H54 (cell line): ENCODE data around the gene COG5.
"Not testable (repeated sequence)": the region's sequence is repeated elsewhere in the genome, so short reads cannot be mapped to it uniquely, and the experiment has no call there.

Source experiments
- DNase-seq: peaks from one replicate; pipeline ENCODE4 v3.0.0; 2011; ENCODE audit warnings: low spot score, mixed read lengths; ENCODE audit not compliant: insufficient read length
- FAIRE-seq: peaks from 3 replicates; lab custom pipeline; 2011; peaks lifted over from hg19 to GRCh38; lab: Jason Lieb, UNC
- POLR2A ChIP-seq: IDR thresholded peaks from 2 replicates; pipeline ENCODE4 v1.6.1; 2011; ENCODE audit warnings: low read depth, mild to moderate bottlenecking, low read length

Gene COG5

DNA sequence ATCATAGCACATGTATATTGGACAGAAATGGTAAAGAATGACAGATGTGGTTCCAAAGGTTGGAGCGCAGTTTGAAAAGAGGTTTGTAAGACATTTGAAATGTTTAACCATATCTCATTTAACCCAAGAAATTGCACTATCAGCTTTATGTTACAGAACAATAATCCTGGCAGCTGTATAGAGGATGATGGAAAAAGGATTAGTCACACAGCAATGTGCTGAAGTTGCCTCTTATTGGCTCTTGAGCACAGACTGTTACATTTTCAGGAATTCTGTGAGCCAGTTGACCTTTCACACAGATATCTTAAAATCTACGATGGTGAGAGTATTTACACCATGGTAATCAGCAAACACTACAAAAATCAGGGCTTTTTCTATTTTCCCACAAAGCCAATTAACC lies 3.9 kb downstream of the COG5 start:
- TF ChIP-seq POLR2A = no peak
- peak; percentile 83 for FAIRE-seq
- peak; percentile 15 for DNase-seq

DNA sequence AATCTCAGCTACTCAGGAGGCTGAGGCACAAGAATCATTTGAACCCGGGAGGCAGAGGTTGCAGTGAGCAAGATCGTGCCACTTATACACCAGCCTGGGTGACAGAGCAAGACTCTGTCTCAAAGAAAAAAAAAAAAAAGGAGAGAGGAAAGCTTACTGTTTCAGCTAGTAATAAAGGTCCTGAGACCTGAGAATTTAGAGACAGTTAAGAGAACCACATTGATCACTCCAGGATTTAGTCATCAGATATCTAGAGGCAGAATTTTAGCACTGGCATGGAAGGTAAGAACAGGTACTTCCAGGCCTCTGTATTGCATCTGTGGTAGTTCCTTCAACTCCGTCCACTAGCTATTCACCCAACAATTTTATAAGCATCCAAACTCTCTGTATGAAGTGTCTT lies 7.8 kb downstream of the COG5 start:
- no peak for FAIRE-seq
- no peak for DNase-seq
- no peak for TF ChIP-seq POLR2A

DNA sequence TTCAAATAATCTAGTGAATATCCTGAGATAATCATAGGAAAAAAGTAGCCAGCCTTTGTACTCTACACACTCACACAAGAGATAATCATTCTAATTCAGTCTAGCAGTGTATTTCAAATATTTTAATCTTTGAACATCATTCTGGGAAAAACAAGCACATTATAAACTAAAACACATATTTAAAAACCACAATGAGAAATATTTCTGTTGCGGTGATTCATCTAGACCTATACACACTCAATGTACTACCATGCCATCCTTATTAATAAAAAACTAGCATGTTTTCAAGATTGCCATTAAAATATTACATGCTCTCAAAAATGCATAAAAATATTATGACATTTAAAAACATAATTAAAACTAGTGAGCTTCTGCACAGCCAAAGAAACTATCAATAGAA lies 11.8 kb downstream of the COG5 start:
- FAIRE-seq (no peak), DNase-seq (no peak)
- TF ChIP-seq POLR2A = no peak

DNA sequence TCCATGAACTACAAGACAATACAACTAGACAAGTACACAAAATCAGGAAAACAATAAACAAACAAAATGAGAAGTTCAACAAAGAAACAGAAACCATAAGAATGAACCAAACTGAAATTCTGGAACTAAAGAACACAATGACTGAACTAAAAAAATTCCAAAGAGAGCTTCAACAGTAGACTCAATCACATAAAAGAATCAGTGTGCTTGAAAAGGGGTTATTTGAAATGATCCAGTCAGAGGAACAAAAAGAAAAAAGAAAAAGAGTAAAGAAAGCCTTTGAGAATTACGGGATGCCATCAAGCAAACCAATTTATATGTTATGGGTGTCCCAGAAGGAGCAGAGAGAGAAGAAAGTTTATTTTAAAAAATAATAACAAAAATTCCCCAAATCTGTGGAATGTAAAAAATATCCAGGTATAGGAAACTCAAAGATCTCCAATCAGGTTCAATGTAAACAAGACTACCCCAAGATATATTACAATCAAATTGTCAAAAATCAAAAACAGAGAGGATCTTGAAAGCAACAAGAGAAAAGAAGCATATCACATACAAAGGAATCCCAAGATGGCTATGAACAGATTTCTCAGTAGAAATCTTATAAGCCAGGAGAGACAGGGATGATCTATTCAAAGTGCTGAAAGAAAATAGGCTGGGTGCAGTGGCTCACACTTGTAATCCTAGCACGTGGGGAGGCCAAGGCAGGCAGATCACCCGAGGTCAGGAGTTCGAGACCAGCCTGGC lies 18.7 kb downstream of the COG5 start:
- DNase-seq (no peak), FAIRE-seq (no peak)
- no peak for TF ChIP-seq POLR2A

DNA sequence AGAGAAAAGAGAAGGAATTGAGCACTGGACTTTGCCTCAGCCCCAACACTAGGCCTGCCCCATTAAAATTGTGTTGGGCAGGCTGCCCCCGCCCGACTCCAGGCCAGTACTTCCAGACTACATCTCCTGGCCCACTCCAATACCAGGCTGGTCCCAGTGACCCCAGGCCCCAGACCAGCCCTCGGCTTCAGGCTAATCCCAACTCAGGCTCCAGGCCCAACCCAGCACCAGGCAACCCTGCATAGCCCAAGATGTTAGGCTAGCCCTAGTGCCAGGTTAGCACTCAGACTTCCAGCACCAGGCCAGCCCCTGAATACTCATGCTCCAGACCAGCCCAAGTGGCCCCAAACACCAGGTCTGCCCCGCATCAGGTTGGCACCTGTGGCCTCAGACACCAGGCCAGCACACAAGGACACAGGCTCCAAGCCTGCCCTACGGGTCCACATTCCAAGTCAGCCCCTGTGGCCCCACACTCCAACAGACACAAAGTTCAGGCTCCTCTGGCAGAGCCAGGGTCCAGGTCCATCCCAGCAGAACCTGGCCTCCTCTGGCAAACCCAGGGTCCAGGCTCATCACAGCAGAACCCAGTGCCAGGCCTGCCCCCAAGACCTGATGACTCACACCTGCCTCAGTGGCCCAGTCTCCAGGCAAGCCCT lies 20.3 kb downstream of the COG5 start:
- FAIRE-seq (no peak), DNase-seq (no peak)
- no peak for TF ChIP-seq POLR2A

DNA sequence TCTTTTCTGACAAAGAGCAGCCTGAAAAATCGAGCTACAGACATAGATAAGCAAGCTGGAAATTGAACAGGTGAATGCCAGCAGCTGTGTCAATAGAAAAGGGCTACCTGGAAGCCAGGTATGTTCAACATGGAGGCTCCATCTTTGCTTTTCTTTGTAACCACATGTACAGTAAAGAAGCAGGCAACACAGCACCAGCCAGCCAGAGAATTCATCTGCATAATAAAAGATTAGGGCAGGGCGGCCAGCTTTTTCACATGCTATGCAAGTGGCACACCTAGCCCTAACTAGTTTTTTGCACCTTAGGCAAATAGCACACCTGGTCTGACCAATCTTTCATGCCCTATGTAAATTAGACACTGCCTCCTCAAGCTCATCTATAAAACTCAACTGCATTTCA lies 25.7 kb downstream of the COG5 start:
- FAIRE-seq = no peak
- TF ChIP-seq POLR2A = no peak
- DNase-seq = no peak

DNA sequence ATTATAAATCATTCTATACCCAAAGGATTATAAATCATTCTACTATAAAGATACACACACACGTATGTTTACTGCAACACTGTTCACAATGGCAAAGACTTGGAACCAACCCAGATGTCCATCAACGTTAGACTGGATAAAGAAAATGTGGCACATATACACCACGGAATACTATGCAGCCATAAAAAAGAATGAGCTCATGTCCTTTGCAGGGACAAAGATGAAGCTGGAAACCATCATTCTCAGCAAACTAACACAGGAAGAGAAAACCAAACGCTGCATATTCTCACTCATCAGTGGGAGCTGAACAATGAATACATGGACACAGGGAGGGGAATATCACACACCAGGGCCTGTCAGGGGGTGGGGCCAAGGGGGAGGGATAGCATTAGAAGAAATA lies 26.5 kb downstream of the COG5 start:
- FAIRE-seq, DNase-seq: not testable (repeated sequence)

DNA sequence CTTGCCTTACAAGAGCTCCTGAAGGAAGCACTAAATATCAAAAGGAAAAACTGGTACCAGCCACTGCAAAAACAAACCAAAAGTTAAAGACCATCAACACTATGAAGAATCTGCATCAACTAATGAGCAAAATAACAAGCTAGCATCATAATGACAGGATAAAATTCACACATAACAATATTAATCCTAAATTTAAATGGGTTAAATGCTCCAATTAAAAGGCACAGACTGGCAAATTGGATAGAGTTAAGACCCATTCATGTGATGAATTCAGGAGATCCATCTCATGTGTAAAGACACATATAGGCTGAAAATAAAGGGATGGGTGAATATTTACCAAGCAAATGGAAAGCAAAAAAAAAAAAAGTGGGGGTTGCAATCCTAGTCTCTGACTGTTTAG lies 29.6 kb downstream of the COG5 start:
- FAIRE-seq (no peak), DNase-seq (no peak)
- no peak for TF ChIP-seq POLR2A

DNA sequence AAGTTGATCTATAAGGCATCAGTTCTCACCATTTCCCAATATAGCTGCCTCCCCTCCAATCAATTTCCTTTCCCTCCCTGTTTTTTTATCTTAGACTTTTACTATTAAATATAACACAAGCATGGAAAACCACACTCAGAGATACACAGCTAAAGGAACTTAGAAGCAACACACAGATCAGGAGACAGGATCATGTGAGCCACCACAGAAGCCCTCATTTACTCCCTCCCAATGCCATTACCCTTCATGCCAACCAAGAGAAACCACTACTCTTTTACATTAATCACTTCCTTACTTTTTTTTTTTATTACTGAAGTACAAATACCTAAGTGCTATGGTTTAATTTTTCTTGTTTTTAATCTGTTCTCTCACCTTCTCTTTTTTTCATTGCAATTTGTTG lies 33.0 kb downstream of the COG5 start:
- FAIRE-seq = no peak
- DNase-seq = no peak
- no peak for TF ChIP-seq POLR2A

DNA sequence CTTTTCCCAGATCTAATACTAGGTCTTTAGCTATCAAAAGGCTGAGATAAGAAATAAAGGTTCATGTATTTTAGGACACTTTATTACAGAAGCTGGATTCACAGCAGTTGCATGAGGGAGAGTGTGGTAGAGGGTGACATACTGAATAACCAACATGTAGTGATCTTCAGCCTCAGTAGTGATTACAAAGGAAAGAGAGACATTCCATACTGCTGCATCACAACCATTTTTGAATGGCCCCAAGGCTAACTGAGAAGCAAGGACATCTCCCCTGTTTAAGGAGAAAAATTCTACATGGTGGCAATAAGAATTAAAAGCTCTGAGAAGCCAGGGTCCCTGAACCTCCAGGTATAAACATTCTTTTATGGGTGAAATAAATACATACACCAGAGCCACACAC lies 35.3 kb downstream of the COG5 start:
- FAIRE-seq (peak; percentile 90), DNase-seq (peak; percentile 24)
- TF ChIP-seq POLR2A = no peak

DNA sequence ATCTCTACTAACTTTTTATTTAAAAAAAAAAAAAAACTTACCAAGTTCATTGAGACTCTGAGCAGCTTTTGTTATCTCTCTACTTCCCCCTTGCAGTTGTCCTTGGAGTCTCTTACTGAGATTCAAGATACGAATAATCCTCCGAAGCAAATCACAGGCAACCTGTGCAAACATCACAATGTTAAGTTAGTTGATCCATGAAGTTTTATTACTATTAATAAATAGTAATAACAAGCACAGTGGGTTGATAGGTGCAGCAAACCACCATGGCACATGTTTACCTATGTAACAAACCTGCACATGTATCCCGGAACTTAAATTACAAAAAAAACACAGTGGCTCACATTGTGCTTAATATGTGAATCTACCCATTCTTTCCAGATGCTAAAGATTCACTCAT lies 36.5 kb downstream of the COG5 start:
- TF ChIP-seq POLR2A = no peak
- no peak for DNase-seq
- no peak for FAIRE-seq

DNA sequence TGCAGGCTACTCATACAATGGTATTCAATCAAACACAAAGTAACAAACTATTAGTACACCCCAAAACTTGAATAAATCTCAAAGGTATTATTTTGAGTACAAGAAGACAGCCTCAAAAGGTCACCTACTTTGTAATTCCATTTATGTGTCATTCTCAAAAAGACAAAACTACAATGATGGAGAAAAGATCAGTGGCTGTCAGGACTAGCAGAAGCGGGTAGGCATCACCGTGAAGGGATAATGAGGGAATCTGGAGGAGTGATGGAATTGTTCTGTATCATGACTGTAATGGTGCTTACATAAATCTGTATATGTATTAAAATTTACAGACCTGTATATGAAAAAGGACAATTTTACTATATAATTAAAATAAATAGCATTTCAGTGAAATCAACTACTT lies 37.0 kb downstream of the COG5 start:
- TF ChIP-seq POLR2A = no peak
- FAIRE-seq (peak; percentile 15), DNase-seq (no peak)

DNA sequence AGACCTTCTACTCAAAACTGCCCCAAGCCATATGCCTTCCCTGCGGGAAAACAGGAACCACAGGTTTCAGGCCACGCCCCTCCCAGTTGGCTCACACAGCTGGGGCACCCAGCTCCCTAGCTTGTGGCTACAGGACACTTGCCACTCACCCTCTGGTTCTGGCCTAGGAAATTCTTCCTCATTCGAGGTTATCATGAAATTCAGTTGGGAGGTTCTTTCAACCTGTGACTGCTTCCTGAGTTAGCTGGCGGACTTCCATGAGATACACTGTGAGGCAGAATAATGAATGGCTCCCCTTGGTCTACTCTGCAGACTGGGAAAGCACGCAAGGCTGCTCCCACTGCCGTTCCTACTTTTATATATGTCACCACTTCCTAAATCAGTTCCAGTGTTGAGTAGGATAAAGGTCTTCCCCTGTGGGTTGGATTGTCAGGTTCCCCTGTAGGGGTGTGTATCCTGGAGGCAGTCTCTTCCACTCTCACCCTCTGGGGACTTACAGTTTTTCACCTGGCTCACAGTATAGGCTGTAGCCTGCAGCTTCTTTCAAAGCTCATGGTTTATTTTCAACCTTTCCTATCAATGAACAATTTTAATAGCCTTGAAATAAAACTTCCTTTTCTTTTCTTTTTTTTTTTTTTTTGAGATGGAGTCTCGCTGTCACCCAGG lies 56.9 kb downstream of the COG5 start:
- FAIRE-seq (peak; percentile 76), DNase-seq (peak; percentile 4)
- no peak for TF ChIP-seq POLR2A

DNA sequence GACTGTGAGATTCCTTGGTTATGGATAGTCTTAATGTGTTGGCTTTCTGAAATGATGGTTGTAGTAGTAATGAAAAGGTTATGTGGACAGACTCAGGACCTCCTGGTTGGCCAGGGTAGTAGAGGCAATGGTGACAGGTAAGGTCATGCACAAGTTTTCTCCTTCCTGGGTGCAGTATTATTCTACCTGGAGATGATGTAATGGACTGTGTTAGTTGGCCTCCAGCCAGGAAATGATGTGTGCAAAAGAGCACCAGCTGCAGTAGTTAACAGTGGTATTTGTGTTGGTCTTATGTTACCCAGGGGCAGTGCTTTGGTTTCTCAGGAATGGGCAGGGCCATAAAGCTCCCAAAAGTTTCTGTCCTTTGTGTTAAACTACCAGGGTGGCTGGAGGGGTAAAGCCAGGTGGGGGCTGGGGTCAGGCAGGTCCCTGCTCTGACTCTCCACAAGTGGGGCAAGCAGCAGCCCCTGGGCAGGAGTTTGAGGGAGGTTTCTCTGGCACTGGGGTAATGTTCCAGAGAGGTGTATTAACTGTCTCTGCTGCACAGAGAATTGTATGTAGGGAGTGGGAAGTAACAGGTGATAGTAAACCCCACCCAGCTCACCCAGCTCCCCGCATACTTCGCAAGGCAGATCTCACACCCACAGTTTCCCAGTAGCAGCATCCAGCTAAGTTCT lies 57.6 kb downstream of the COG5 start:
- TF ChIP-seq POLR2A = no peak
- FAIRE-seq (peak; percentile 38), DNase-seq (no peak)
